Endothelial cell of umbilical vein (primary cell): ENCODE measurements around the gene KRTAP21-1.
"Not testable (repeated sequence)": the region's sequence is repeated elsewhere in the genome, so short reads cannot be mapped to it uniquely, and the experiment has no call there.

Source experiments
- EZH2 ChIP-seq: IDR thresholded peaks from 2 replicates; pipeline ENCODE4 v1.6.1; 2012; ENCODE audit warnings: borderline replicate concordance, low read depth, mild to moderate bottlenecking, moderate library complexity, low read length, inconsistent platforms; ENCODE audit not compliant: severe bottlenecking
- POLR2A ChIP-seq: IDR thresholded peaks from 2 replicates; pipeline ENCODE4 v1.6.1; 2012; ENCODE audit warnings: low read depth, mild to moderate bottlenecking, control low read depth, low read length
- POLR2AphosphoS5 ChIP-seq: IDR thresholded peaks from 2 replicates; pipeline ENCODE4 v1.6.1; 2012; ENCODE audit warnings: low read depth, mild to moderate bottlenecking, control low read depth, low read length, moderate library complexity; ENCODE audit not compliant: insufficient read depth
- TF ChIP-seq, protein P1 (sequence below), 2 donors: IDR thresholded peaks; 1 replicate in 1 of 2; 2 replicates in 1 of 2; pipeline ENCODE4 v1.5.1; 2011; ENCODE audit warnings: low read length in 2 of 2, mild to moderate bottlenecking in 2 of 2, moderate library complexity in 2 of 2, control low read depth in 1 of 2, inconsistent platforms in 1 of 2, low read depth in 1 of 2; ENCODE audit not compliant: insufficient read depth in 1 of 2; ENCODE audit errors: extremely low read depth in 1 of 2

DNA sequence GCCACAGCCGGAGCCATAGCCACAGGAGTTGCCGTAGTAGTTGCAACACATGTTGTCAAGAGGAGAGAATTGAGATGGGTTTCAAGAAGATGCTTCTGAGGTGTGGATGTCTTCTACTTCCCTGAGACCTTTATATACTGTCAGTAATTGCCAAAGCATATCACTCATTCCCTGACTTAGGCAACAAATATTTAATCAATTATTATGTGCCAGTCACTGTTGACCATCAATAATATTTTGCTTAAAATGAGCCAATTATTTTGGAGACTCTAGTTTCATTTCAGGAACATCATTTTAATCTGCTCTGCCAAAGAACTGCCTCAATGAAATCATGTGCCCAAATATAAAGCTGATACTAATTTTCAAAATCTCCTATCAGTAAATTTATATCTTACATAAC, at the start of gene KRTAP21-1:
- TF ChIP-seq POLR2A, EZH2, POLR2AphosphoS5: not testable (repeated sequence)
- TF ChIP-seq, protein P1, sequence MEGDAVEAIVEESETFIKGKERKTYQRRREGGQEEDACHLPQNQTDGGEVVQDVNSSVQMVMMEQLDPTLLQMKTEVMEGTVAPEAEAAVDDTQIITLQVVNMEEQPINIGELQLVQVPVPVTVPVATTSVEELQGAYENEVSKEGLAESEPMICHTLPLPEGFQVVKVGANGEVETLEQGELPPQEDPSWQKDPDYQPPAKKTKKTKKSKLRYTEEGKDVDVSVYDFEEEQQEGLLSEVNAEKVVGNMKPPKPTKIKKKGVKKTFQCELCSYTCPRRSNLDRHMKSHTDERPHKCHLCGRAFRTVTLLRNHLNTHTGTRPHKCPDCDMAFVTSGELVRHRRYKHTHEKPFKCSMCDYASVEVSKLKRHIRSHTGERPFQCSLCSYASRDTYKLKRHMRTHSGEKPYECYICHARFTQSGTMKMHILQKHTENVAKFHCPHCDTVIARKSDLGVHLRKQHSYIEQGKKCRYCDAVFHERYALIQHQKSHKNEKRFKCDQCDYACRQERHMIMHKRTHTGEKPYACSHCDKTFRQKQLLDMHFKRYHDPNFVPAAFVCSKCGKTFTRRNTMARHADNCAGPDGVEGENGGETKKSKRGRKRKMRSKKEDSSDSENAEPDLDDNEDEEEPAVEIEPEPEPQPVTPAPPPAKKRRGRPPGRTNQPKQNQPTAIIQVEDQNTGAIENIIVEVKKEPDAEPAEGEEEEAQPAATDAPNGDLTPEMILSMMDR (IDR thresholded peaks at IDR 0.05; ENCODE audit: extremely low read depth in 1 of 2, insufficient read depth in 1 of 2, low read depth in 1 of 2, low read length in 2 of 2): not testable (repeated sequence)
